ENCODE data around the gene ADAM23. TPM values are rescaled to one million over a fixed set of nuclear protein-coding genes. Genes with fewer than 3 reads are reported as not detected.
"Not testable (repeated sequence)": the region's sequence is repeated elsewhere in the genome, so short reads cannot be mapped to it uniquely, and the experiment has no call there.

ADAM23 gene
- polyA plus RNA-seq (2011; rRNA removed) (1.3 and 1.7 TPM in 2 replicates), polyA minus RNA-seq (2011; rRNA and poly(A)+ RNA removed) (1.2 and 1.5 TPM in 2 replicates)

GRCh38 chr2:206442833-206443734 is at the start of gene ADAM23:
Gene ADAM23 (plus strand): TSS chr2:206443532. CDS start chr2:206443867, 335 bp downstream.
- POLR2A ChIA-PET = no interaction called here
- CTCF ChIA-PET = interaction anchor here (2.1 kb wide), 1 partner anchor 279 kb away, joined by 5 read pairs; no protein-coding TSS in a partner anchor
- Histone ChIP-seq H3K27me3 (ENCODE audit: control insufficient read depth, insufficient read depth, low read length) (peaks cover 9% of the 10 kb centered on the region), H3K36me3 (ENCODE audit: control insufficient read depth, insufficient read depth, low read length) (no peaks in the 10 kb centered on the region), H3K4me3 (ENCODE audit: low read depth, low read length) (peak within 1 kb of the TSS; percentile 52)
- no peak for DNase-seq (ENCODE audit: low read depth)
- peak; percentile 25; the same call in 1 of the 2 replicates for TF ChIP-seq CTCF (IDR thresholded peaks at IDR 0.05; ENCODE audit: insufficient read depth, low read depth, low read length)

GRCh38 chr2:206396211-206396610 is 47.1 kb upstream of the ADAM23 start:
- Histone ChIP-seq H3K4me3 (ENCODE audit: low read depth, low read length) (no peak overlapping the region), H3K27me3 (ENCODE audit: control insufficient read depth, insufficient read depth, low read length) (no peaks in the 10 kb centered on the region), H3K36me3 (ENCODE audit: control insufficient read depth, insufficient read depth, low read length) (no peaks in the 10 kb centered on the region)
- ChIA-PET CTCF (no interaction called here), POLR2A (no interaction called here)
- TF ChIP-seq CTCF (IDR thresholded peaks at IDR 0.05; ENCODE audit: insufficient read depth, low read depth, low read length) = no peak
- no peak for DNase-seq (ENCODE audit: low read depth)

GRCh38 chr2:206402956-206403569 is 40.3 kb upstream of the ADAM23 start:
- POLR2A ChIA-PET; H3K27me3 ChIP-seq (ENCODE audit: control insufficient read depth, insufficient read depth, low read length); CTCF ChIA-PET; DNase-seq (ENCODE audit: low read depth); H3K36me3 ChIP-seq (ENCODE audit: control insufficient read depth, insufficient read depth, low read length); H3K4me3 ChIP-seq (ENCODE audit: low read depth, low read length): not testable (repeated sequence)

GRCh38 chr2:206408323-206409320 is 34.7 kb upstream of the ADAM23 start:
- H3K27me3 ChIP-seq (ENCODE audit: control insufficient read depth, insufficient read depth, low read length) = no peaks in the 10 kb centered on the region
- POLR2A ChIA-PET = no interaction called here
- CTCF ChIA-PET = no interaction called here
- DNase-seq (ENCODE audit: low read depth) = no peak
- no peak overlapping the region for H3K4me3 ChIP-seq (ENCODE audit: low read depth, low read length)
- TF ChIP-seq CTCF (IDR thresholded peaks at IDR 0.05; ENCODE audit: insufficient read depth, low read depth, low read length) = no peak
- no peaks in the 10 kb centered on the region for H3K36me3 ChIP-seq (ENCODE audit: control insufficient read depth, insufficient read depth, low read length)

- ChIA-PET POLR2A (no interaction called here), CTCF (no interaction called here)
- H3K27me3 ChIP-seq (ENCODE audit: control insufficient read depth, insufficient read depth, low read length) = no peaks in the 10 kb centered on the region
- no peak overlapping the region for H3K4me3 ChIP-seq (ENCODE audit: low read depth, low read length)
- DNase-seq (ENCODE audit: low read depth) = no peak
- no peak for TF ChIP-seq CTCF (IDR thresholded peaks at IDR 0.05; ENCODE audit: insufficient read depth, low read depth, low read length)
- H3K36me3 ChIP-seq (ENCODE audit: control insufficient read depth, insufficient read depth, low read length) = no peaks in the 10 kb centered on the region
Observed at GRCh38 chr2:206410714-206411113, 32.6 kb upstream of the ADAM23 start.

Measured in BJ (cell line).